GM23338 (cell line): ENCODE results near the gene JOSD2. TPM values are rescaled to one million over a fixed set of nuclear protein-coding genes. Genes with fewer than 3 reads are reported as not detected.

ENCODE experiments used
- ATAC-seq: fragments of 200-7000 bp; cut with Tn5 transposase; 3 replicates; pipeline ENCODE4 v1.9.1; 2020
- DNase-seq: peaks from one replicate; pipeline ENCODE4 v3.0.0-alpha.2; 2015; ENCODE audit warnings: low spot score
- H2AFZ ChIP-seq: fragments of 200-600 bp; sonication (generic); 2 replicates; pipeline ENCODE4 v1.8.0; 2016; ENCODE audit warnings: antibody characterized with exemption, mild to moderate bottlenecking, moderate library complexity
- H3F3A ChIP-seq: fragments of 200-600 bp; sonication (generic); replicated peaks from 2 replicates; pipeline ENCODE4 v1.8.0; 2017; ENCODE audit warnings: antibody characterized with exemption, mixed run types, low read depth
- H3K27ac ChIP-seq: fragments of 200-600 bp; sonication (generic); 2 replicates; pipeline ENCODE4 v1.6.1; 2016; ENCODE audit warnings: low read depth
- H3K27me3 ChIP-seq: fragments of 200-600 bp; sonication (generic); 2 replicates; pipeline ENCODE4 v1.8.0; 2016; ENCODE audit warnings: mild to moderate bottlenecking, mixed run types, moderate library complexity; ENCODE audit not compliant: insufficient read depth
- H3K36me3 ChIP-seq: fragments of 200-600 bp; sonication (generic); 2 replicates; pipeline ENCODE4 v1.8.0; 2016; ENCODE audit warnings: mild to moderate bottlenecking; ENCODE audit not compliant: insufficient read depth
- H3K4me1 ChIP-seq: fragments of 200-600 bp; sonication (generic); 2 replicates; pipeline ENCODE4 v1.8.0; 2016; ENCODE audit warnings: mild to moderate bottlenecking, moderate library complexity; ENCODE audit not compliant: insufficient read depth
- H3K4me2 ChIP-seq: fragments of 200-600 bp; sonication (generic); 2 replicates; pipeline ENCODE4 v1.7.1; 2017; ENCODE audit warnings: mixed run types
- H3K4me3 ChIP-seq: fragments of 200-600 bp; sonication (generic); 2 replicates; pipeline ENCODE4 v1.6.1; 2016; ENCODE audit warnings: mixed run types
- H3K79me2 ChIP-seq: fragments of 200-600 bp; sonication (generic); replicated peaks from 2 replicates; pipeline ENCODE4 v1.8.0; 2017; ENCODE audit warnings: mild to moderate bottlenecking; ENCODE audit not compliant: insufficient read depth
- H3K9me2 ChIP-seq: fragments of 200-600 bp; sonication (generic); 2 replicates; pipeline ENCODE4 v1.8.0; 2017; ENCODE audit not compliant: insufficient read depth
- H4K20me1 ChIP-seq: fragments of 200-600 bp; sonication (generic); replicated peaks from 2 replicates; pipeline ENCODE4 v1.8.0; 2017; ENCODE audit warnings: mild to moderate bottlenecking; ENCODE audit not compliant: insufficient read depth
- H3K27ac Mint-ChIP-seq: 2 replicates; pipeline ENCODE4 v1.8.0; 2020; ENCODE audit warnings: inconsistent platforms, mild to moderate bottlenecking, moderate library complexity, mixed read lengths
- H3K27me3 Mint-ChIP-seq: 3 replicates; pipeline ENCODE4 v1.8.0; 2022; ENCODE audit warnings: low read depth, mild to moderate bottlenecking, moderate library complexity, mixed read lengths, inconsistent platforms; ENCODE audit not compliant: insufficient read depth, poor library complexity
- H3K36me3 Mint-ChIP-seq: 3 replicates; pipeline ENCODE4 v1.8.0; 2021; ENCODE audit warnings: low read depth, mild to moderate bottlenecking, inconsistent platforms, moderate library complexity, mixed read lengths
- H3K4me1 Mint-ChIP-seq: 3 replicates; pipeline ENCODE4 v1.8.0; 2020; ENCODE audit warnings: mild to moderate bottlenecking, inconsistent platforms, mixed read lengths
- H3K4me3 Mint-ChIP-seq: 3 replicates; pipeline ENCODE4 v1.8.0; 2021; ENCODE audit warnings: moderate library complexity, mild to moderate bottlenecking, inconsistent platforms, mixed read lengths
- H3K9me3 Mint-ChIP-seq: 3 replicates; pipeline ENCODE4 v1.8.0; 2020; ENCODE audit warnings: moderate library complexity, mild to moderate bottlenecking, inconsistent platforms, mixed read lengths
- CREB1 ChIP-seq: fragments of 250-450 bp; sonication (Bioruptor Pico); IDR thresholded peaks from 2 replicates; pipeline ENCODE4 v1.5.0; 2020; ENCODE audit warnings: low read depth, mild to moderate bottlenecking, moderate library complexity
- EZH2 ChIP-seq: fragments of 200-600 bp; sonication (generic); IDR thresholded peaks from one replicate; pipeline ENCODE4 v1.8.0; 2017; ENCODE audit warnings: antibody characterized with exemption, mild to moderate bottlenecking, low read depth; ENCODE audit not compliant: unreplicated experiment
- EZH2phosphoT487 ChIP-seq: fragments of 200-600 bp; sonication (generic); IDR thresholded peaks from one replicate; pipeline ENCODE4 v1.8.1; 2018; ENCODE audit warnings: antibody characterized with exemption; ENCODE audit not compliant: unreplicated experiment
- JUNB ChIP-seq: IDR thresholded peaks from one replicate; pipeline ENCODE4 v1.6.1; 2016; ENCODE audit warnings: antibody characterized with exemption; ENCODE audit not compliant: unreplicated experiment
- NANOG ChIP-seq: IDR thresholded peaks from 2 replicates; pipeline ENCODE4 v1.6.1; 2016; ENCODE audit warnings: antibody characterized with exemption, borderline replicate concordance
- POLR2AphosphoS5 ChIP-seq: IDR thresholded peaks from 2 replicates; pipeline ENCODE4 v1.6.1; 2016; ENCODE audit warnings: antibody characterized with exemption, low read depth
- STAT1 ChIP-seq: IDR thresholded peaks from one replicate; pipeline ENCODE4 v1.6.1; 2016; ENCODE audit warnings: antibody characterized with exemption; ENCODE audit not compliant: unreplicated experiment
- ZNF114 ChIP-seq: fragments of 250-450 bp; sonication (Bioruptor Pico); IDR thresholded peaks from 2 replicates; pipeline ENCODE4 v1.5.0; 2020; ENCODE audit warnings: mild to moderate bottlenecking, moderate library complexity
- ZNF331 ChIP-seq: fragments of 250-450 bp; sonication (Bioruptor Pico); IDR thresholded peaks from 2 replicates; pipeline ENCODE4 v1.5.0; 2020; ENCODE audit warnings: low read depth, mild to moderate bottlenecking, moderate library complexity
- polyA plus RNA-seq: library from polyadenylated mRNA; unstranded; fragments of >200 nt; fragmentation: Nextera tagmentation; extraction: Ambion mirVana; gene quantifications from 2 replicates; pipeline ENCODE4 v1.2.1, GENCODE V29; 2016
- total RNA-seq: library from RNA; depleted of rRNA; stranded (reverse); fragments of >200 nt; shearing (Covaris generic); gene quantifications from 2 replicates; pipeline ENCODE4 v1.2.3, GENCODE V29; 2014
- TF ChIP-seq, protein P1 (sequence below): IDR thresholded peaks from one replicate; pipeline ENCODE4 v1.6.1; 2018; ENCODE audit warnings: antibody characterized with exemption; ENCODE audit not compliant: unreplicated experiment
- TF ChIP-seq, protein P2 (sequence below), 2 experiments: fragments of 200-600 bp in 1 of 2; sonication (generic) in 1 of 2; conservative IDR thresholded peaks; 2 replicates each; pipeline versions ENCODE4 v1.5.1 to v1.6.1; 2016 to 2017; ENCODE audit warnings: antibody characterized with exemption in 2 of 2, low read depth in 2 of 2, mild to moderate bottlenecking in 2 of 2, moderate library complexity in 1 of 2
- TF ChIP-seq, protein P3 (sequence below): fragments of 250-450 bp; sonication (Bioruptor Pico); IDR thresholded peaks from 2 replicates; pipeline ENCODE4 v1.5.0; 2020; ENCODE audit warnings: mild to moderate bottlenecking, moderate library complexity
- TF ChIP-seq, protein P4 (sequence below): IDR thresholded peaks from 2 replicates; pipeline ENCODE4 v1.6.1; 2016; ENCODE audit warnings: antibody characterized with exemption

The JOSD2 gene
- total and polyA plus RNA-seq, 2 experiments from 2014 or later, result 3.3 to 5.8 TPM

DNA sequence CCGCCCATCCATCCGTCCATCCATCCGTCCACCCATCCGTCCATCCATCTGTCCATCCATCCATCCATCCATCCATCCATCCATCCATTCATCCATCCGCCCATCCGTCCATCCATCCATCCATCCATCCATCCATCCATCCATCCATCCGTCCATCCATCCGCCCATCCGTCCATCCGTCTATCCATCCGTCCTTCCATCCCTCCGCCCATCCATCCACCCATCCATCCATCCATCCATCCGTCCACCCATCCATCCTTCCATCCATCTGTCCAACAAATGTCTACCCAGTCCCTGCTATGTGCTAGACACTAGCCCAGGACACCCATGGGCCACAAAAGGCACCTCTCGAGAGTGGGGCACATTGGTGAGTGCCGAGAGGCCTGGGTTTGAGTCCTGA, 41.5 kb upstream of the JOSD2 start:
- Histone ChIP-seq H3K27ac (no peak overlapping the region), H2AFZ (no peak overlapping the region), H3K4me3 (no peak overlapping the region), H4K20me1 (no peaks in the 10 kb centered on the region), H3F3A (no peaks in the 10 kb centered on the region), H3K27me3 (peaks cover 66% of the 10 kb centered on the region), H3K36me3 (no peaks in the 10 kb centered on the region), H3K4me1 (peaks cover 6% of the 10 kb centered on the region), H3K9me2 (no peaks in the 10 kb centered on the region), H3K4me2 (no peak overlapping the region), H3K79me2 (no peaks in the 10 kb centered on the region)
- Mint-ChIP-seq H3K9me3 (peaks cover 86% of the 10 kb centered on the region), H3K4me1 (no peaks in the 10 kb centered on the region), H3K4me3 (no peak overlapping the region), H3K27me3 (peaks cover 11% of the 10 kb centered on the region), H3K36me3 (peaks cover 34% of the 10 kb centered on the region), H3K27ac (no peak overlapping the region)
- no peak for DNase-seq
- TF ChIP-seq NANOG (no peak), EZH2 (no peak), EZH2phosphoT487 (no peak), JUNB (no peak), ZNF331 (CRISPR knock-in tag) (no peak), CREB1 (CRISPR knock-in tag) (no peak), POLR2AphosphoS5 (no peak), ZNF114 (CRISPR knock-in tag) (no peak), STAT1 (no peak)
- TF ChIP-seq, protein P1, sequence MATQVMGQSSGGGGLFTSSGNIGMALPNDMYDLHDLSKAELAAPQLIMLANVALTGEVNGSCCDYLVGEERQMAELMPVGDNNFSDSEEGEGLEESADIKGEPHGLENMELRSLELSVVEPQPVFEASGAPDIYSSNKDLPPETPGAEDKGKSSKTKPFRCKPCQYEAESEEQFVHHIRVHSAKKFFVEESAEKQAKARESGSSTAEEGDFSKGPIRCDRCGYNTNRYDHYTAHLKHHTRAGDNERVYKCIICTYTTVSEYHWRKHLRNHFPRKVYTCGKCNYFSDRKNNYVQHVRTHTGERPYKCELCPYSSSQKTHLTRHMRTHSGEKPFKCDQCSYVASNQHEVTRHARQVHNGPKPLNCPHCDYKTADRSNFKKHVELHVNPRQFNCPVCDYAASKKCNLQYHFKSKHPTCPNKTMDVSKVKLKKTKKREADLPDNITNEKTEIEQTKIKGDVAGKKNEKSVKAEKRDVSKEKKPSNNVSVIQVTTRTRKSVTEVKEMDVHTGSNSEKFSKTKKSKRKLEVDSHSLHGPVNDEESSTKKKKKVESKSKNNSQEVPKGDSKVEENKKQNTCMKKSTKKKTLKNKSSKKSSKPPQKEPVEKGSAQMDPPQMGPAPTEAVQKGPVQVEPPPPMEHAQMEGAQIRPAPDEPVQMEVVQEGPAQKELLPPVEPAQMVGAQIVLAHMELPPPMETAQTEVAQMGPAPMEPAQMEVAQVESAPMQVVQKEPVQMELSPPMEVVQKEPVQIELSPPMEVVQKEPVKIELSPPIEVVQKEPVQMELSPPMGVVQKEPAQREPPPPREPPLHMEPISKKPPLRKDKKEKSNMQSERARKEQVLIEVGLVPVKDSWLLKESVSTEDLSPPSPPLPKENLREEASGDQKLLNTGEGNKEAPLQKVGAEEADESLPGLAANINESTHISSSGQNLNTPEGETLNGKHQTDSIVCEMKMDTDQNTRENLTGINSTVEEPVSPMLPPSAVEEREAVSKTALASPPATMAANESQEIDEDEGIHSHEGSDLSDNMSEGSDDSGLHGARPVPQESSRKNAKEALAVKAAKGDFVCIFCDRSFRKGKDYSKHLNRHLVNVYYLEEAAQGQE, result no peak
- TF ChIP-seq, protein P2, sequence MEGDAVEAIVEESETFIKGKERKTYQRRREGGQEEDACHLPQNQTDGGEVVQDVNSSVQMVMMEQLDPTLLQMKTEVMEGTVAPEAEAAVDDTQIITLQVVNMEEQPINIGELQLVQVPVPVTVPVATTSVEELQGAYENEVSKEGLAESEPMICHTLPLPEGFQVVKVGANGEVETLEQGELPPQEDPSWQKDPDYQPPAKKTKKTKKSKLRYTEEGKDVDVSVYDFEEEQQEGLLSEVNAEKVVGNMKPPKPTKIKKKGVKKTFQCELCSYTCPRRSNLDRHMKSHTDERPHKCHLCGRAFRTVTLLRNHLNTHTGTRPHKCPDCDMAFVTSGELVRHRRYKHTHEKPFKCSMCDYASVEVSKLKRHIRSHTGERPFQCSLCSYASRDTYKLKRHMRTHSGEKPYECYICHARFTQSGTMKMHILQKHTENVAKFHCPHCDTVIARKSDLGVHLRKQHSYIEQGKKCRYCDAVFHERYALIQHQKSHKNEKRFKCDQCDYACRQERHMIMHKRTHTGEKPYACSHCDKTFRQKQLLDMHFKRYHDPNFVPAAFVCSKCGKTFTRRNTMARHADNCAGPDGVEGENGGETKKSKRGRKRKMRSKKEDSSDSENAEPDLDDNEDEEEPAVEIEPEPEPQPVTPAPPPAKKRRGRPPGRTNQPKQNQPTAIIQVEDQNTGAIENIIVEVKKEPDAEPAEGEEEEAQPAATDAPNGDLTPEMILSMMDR (conservative IDR thresholded peaks at IDR 0.05; ENCODE audit: low read depth in 2 of 2), result no peak
- TF ChIP-seq, protein P3, sequence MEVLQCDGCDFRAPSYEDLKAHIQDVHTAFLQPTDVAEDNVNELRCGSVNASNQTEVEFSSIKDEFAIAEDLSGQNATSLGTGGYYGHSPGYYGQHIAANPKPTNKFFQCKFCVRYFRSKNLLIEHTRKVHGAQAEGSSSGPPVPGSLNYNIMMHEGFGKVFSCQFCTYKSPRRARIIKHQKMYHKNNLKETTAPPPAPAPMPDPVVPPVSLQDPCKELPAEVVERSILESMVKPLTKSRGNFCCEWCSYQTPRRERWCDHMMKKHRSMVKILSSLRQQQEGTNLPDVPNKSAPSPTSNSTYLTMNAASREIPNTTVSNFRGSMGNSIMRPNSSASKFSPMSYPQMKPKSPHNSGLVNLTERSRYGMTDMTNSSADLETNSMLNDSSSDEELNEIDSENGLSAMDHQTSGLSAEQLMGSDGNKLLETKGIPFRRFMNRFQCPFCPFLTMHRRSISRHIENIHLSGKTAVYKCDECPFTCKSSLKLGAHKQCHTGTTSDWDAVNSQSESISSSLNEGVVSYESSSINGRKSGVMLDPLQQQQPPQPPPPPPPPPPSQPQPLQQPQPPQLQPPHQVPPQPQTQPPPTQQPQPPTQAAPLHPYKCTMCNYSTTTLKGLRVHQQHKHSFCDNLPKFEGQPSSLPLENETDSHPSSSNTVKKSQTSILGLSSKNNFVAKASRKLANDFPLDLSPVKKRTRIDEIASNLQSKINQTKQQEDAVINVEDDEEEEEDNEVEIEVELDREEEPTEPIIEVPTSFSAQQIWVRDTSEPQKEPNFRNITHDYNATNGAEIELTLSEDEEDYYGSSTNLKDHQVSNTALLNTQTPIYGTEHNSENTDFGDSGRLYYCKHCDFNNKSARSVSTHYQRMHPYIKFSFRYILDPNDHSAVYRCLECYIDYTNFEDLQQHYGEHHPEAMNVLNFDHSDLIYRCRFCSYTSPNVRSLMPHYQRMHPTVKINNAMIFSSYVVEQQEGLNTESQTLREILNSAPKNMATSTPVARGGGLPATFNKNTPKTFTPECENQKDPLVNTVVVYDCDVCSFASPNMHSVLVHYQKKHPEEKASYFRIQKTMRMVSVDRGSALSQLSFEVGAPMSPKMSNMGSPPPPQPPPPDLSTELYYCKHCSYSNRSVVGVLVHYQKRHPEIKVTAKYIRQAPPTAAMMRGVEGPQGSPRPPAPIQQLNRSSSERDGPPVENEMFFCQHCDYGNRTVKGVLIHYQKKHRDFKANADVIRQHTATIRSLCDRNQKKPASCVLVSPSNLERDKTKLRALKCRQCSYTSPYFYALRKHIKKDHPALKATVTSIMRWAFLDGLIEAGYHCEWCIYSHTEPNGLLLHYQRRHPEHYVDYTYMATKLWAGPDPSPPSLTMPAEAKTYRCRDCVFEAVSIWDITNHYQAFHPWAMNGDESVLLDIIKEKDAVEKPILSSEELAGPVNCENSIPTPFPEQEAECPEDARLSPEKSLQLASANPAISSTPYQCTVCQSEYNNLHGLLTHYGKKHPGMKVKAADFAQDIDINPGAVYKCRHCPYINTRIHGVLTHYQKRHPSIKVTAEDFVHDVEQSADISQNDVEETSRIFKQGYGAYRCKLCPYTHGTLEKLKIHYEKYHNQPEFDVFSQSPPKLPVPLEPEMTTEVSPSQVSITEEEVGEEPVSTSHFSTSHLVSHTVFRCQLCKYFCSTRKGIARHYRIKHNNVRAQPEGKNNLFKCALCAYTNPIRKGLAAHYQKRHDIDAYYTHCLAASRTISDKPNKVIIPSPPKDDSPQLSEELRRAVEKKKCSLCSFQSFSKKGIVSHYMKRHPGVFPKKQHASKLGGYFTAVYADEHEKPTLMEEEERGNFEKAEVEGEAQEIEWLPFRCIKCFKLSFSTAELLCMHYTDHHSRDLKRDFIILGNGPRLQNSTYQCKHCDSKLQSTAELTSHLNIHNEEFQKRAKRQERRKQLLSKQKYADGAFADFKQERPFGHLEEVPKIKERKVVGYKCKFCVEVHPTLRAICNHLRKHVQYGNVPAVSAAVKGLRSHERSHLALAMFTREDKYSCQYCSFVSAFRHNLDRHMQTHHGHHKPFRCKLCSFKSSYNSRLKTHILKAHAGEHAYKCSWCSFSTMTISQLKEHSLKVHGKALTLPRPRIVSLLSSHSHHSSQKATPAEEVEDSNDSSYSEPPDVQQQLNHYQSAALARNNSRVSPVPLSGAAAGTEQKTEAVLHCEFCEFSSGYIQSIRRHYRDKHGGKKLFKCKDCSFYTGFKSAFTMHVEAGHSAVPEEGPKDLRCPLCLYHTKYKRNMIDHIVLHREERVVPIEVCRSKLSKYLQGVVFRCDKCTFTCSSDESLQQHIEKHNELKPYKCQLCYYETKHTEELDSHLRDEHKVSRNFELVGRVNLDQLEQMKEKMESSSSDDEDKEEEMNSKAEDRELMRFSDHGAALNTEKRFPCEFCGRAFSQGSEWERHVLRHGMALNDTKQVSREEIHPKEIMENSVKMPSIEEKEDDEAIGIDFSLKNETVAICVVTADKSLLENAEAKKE (CRISPR knock-in tag), result no peak
- TF ChIP-seq, protein P4, sequence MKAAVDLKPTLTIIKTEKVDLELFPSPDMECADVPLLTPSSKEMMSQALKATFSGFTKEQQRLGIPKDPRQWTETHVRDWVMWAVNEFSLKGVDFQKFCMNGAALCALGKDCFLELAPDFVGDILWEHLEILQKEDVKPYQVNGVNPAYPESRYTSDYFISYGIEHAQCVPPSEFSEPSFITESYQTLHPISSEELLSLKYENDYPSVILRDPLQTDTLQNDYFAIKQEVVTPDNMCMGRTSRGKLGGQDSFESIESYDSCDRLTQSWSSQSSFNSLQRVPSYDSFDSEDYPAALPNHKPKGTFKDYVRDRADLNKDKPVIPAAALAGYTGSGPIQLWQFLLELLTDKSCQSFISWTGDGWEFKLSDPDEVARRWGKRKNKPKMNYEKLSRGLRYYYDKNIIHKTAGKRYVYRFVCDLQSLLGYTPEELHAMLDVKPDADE, result no peak
- no peak for ATAC-seq
